HG03575 (cell line): ENCODE measurements around the gene PLEKHS1.

Experiments
- ATAC-seq: cut with Tn5 transposase; IDR thresholded peaks from one replicate; pipeline ENCODE4 v1.9.1; 2021; ENCODE audit not compliant: unreplicated experiment, insufficient number of reproducible peaks, low FRiP score; ENCODE audit errors: extremely low read depth

Gene PLEKHS1

DNA sequence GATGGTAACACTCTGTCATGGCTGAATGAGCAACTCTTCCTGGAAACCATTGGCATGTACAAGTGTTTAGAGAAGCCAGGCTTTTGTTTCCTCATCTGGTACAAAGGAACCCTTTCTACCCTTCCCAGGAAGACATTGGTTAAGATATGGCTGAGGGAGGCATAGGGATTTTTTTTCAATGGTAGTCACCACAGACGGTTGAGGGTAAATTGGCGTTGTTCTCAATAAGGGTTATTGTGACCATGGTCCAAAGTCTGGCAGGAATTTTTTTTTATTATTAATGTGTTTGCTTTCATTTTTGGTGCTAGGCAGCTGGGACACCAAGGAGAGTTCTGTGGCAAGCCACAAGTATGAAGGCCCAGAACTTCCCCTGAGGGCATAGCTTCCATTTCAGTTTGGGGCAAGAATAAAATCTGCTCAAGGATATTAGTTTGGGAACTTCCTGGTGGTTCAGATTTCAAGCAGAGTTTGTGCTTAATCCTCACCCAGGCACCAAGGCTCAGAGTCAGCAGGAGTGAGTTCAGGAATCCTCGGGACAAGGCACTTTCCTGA, at the start of gene PLEKHS1:
TSS of gene PLEKHS1 (plus strand) at position 502 of the 552 bp plus-strand sequence. CDS start 3,596 bp downstream, outside the sequence.
- no peak for ATAC-seq

DNA sequence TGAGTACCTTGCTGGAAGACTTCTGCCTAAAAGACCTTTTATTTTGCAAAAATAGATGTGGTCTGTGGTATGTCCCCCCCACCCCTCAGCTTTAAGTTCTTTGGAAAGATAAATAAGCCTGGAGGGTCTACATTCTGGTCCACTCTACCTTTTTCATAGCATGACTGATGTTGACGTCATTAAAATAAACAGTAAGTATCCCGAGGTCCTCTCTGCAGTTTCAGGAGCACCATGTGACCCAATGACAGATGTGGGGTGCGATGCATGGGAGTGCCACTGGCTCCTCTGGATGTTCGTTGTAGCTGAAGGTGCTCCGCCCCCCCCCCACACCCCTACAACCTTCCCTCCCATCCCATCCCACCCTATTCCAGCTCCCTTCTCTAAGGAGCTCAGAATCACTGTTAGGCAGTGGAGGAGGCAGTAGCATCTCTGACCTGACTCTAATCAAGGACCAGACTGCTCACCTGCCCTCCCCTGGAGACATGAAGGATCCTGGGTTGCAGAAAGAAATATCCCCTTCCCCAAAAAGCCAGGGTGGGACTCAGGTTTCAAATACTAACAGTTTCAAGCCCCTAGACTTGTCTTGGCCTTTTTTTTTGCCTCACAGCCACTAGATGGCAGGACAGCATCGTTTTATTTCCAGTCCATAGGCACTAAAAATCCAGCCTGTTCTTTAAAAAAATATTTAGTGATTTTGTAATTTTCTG, 46.7 kb upstream of the PLEKHS1 start:
- ATAC-seq, result no peak

DNA sequence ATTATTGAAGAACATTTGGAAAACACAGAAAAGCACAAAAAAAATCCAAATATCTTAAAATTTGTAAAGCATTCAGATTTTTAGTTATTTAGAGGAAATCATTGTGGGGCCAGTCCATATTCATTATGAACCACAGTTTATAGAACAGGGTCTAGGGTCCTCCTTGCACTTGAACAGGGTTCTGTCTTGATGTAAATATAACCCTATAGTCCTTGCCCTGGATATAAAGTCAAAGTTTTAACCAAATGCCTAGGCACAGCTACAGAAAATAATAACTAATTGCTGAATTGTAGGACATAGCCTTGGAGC, 46.2 kb upstream of the PLEKHS1 start:
- no peak for ATAC-seq

DNA sequence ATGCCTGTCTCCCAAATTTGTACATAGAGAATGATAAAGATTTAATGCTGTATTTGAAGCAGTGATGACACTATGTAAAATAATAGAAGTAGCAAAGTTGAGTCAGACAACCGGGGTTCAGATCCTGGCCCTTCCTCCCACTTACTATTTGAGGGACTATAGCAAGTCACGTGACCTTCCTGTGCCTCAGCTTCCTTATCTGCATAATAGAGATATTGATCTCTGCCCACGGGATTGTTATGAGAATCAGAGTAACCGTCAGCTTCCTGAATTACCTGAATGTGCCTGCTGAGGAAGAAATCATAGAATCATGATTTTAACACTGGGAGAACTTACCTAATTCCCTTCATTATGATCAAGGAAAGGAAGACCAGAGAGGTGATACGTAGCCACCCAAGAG, 44.9 kb upstream of the PLEKHS1 start:
- ATAC-seq, result no peak

DNA sequence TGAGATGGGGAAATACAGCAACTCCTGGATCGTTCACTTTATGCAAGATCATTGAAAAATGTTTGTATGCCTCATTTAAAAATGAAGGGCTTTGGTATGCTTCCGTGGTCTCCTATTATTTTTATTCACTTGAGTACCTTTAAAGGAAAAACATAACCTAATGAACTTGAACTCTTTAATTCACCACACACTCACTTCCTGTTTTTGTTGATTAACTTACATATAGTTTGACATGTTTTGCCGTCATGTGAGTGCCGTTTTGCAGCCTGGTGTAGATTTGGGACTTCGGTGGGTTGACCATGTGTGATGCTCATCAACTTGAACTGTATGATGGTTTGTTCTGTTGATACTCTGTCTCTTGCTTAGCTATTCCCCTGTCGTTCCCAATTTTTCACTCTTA, 42.8 kb upstream of the PLEKHS1 start:
- no peak for ATAC-seq

DNA sequence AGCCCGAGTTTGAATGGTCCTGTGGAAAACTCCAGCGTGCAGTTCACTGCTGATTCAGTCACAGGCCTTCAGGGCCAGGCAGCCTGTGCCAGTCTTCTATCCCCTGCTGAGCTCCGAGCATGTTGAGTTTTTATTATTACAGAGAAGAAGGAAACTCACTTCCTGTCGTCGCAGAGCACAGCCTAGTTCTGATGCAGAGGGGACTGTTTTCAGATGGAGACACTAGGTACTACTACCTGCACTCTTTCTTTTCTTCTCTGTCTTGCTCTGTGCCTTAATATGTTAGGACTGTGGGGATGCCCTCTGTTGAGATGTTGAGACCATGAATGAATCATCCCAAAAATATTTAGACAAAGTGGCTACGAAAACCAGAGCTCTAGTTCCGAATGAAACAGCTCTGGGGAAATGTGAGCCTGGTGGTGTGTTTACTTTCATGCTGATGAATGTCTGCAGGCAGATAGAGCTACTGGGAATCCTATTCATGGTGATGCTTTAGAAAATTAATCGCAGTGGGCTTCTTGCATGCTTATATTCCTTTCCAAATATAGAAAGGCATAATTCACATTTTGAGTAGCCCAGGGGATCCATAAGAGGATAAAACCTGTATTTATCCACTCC, 42.2 kb upstream of the PLEKHS1 start:
- ATAC-seq, result no peak

DNA sequence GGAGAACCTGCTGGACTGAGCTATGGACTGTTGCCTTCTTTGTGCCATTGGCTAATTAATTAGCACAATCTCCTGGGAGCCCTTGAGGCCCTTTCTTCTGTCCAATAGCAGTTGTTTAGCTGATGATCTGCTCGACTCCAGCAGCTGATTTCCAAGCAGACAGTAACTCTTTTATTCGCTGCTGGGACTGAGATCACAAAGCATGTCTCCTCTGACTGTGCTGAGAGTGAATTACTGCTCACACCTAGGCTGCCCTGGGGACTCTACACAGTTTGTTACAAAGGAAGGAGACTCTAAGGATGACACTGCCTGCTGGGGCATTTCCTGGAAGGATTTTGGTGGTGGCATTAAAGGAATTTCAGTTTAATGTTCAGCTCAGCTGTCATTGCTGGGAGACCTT, 40.3 kb upstream of the PLEKHS1 start:
- ATAC-seq, result no peak

DNA sequence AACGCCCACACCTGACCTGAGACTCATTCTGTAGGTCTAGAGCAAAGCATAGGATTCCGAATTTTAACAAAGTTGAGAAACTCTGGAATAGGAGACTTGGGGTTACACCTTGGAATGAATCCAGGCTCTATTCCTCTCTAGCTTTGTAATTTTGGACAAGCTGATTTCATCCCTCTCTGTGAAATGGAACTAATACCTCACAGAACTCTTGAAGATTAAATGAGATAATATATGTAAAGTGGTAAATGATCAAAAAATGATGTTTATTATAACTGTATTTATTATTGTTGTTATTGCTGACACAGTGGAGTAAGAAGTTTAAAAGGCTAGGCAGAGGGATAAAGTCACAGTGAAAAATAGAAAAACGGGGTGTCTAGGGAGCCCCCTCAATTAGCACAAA, 39.5 kb upstream of the PLEKHS1 start:
- no peak for ATAC-seq

DNA sequence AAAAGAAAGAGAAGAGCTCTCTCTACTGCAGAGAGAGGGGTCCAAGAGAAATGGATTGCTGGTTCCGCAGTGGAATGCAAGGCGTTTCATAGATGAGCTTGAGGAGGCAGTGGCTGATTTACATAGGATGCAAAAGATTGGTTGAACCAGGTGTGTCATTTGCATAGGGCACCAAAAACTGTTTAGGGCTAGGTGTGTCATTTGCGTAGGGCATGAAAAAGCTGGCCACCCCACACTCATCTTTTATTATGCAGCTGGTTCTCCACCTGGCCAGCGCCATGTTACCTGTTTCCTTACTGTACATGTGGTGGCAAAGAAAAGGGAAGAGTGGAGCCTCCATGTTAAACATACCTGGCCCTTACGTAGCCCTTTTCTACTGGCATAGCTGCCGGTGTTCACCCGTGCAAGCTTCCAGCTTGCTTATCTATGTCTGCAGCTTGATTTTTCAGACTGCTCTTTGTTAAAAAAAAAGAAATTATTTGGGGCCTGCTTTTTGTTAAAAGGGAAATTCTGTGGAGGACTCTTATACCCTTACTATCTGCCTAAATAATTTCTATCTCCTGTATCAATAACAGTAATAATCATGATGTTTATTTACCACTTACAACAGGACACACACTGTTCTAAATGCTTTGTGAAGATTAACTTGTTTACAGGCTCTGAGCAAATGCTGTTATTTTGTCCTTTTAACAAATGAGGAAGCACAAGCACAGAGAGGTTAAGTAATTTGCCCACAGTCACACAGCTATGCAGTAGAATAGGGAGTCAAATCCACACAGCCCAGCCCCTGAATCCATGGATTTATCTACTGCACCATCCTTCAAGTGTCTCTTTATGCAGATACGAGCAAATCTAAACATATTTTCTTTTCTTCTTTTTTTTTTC, 38.5 kb upstream of the PLEKHS1 start:
- no peak for ATAC-seq

DNA sequence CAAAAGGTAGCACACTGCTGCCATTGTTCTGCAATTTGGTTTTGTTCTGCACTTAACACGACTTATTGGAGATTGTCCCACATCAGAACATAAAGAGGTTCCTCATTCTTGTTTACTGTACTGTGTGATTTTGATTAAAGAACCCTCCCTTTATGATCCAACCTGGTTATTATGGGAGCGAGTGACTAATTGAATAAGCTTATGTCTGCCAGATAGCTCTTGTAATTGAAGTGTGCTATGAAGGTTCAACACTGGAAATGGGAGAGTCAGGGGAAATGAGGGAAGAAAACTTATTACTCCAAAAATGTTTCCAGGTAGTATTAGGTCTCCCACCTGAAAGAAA, 37.9 kb upstream of the PLEKHS1 start:
- no peak for ATAC-seq

DNA sequence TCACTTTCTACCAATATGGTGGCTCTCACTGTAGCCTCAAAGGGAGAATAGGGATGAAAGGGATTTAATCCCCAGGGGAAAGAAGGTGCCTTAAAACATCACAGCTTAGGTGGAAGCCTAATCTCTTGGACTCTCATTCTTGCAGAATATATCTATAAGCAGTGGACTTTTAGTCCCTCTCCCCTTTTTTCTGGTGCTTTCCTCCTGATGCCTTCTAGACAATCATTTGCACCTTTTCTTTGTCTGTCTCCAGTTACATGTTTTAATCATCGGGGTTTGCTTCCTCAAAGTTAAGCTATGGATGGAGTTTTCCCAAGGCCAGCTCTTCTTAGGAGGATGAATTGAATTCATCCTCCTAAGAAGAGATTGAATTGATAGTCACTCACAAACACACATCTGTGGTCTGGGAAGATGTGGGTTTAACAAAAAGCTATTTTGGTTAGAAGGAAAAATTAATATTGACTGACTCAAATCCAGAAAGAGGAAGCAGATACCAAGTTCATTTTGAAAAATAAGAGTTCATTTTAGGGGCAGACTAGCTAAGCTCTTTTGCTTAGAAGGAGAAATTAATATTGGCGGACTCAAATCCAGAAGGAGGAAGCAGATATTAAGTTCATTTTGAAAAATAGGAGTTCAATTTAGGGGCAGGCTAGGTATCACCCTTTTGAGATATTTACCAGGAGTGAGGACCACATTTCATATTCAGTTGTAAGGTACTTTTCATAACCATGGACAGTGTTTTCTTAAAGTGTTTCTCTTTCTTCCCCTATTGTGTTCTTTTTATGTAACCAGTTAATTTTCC, 35.2 kb upstream of the PLEKHS1 start:
- no peak for ATAC-seq

DNA sequence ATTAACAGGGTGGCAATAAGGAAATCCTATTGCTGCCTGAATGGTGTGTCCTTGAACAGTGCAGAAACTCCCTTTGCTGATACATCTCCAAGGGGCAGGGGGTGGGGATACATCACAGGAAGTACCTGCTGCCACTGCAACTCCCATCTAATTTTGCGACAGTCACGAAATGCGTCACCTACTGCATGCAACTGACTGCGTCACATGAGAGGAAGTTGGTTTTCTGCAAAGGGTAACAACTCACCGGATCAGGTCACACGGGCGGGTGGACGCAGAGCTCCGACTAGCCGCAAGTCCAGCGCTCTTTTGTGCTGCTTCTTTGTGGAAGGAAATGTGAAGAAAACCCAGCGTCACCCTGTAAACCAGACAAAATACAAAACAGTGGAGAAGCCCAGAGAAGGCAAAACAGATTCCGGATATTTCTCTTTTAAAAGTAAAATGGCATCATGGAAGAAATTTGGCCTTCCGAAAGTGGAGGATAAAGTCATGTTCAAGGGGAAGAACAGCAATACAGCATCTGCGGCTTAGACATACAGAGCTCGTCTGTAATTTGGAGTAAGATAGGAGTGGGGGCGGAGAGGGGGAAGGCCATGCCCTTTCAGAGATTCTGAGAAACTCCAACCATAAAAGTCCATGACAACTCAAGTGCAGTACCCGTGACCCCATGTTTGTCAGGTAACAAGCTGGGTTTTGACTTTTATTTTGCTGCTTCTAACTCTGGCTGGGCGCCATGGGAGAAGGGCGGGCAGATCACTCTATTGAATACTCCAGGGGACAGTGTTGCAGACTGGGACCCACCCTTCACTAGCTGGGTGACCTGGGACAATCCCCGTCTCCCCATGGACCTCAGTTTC, 32.3 kb upstream of the PLEKHS1 start:
- no peak for ATAC-seq

DNA sequence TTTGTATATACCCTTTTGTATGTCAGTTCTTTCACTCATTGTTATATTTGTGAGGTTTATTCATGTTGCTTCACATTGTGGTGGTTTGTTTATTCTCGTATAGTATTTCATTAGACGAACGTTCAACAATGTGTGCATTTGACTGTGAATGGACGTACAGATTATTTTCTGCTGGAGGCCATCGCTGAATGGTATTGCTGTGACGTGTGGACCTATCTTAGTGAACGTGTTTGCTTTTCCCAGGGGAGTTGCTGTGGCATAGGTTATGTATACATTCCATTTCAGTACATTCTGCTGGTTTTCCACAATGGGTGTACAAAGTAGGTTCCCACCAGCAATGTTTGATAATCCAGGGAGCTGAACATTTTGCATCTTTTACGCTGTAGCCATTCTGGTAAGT, 31.1 kb upstream of the PLEKHS1 start:
- no peak for ATAC-seq

DNA sequence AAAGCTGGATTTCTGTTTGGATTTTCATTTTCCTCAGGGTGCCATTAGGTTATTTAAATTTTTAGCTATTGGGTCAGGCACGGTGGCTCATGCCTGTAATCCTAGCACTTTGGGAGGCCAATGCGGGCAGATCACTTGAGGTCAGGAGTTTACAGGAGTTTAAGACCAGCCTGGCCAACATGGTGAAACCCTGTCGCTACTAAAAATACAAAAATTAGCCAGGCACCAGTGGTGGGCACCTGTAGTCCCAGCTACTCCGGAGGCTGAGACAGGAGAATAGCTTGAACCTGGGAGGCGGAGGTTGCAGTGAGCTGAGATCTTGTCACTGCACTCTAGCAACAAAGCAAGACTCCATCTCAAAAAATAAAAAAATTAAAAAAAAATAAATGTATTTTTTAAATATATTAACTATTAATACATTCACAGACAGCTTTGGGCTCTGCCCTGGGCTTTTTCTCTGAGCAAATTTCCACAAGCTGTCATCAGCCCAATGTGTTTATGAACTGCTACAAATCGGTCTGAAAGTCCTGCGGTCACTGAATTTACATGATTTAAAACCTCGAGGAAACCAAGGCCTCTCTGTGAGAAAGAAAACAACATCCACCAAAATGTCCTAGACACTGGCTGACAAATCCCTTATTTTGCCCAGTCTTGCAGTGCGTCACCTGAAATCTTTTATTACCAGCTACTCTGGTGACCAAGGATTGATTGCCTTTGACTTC, 19.2 kb upstream of the PLEKHS1 start:
- ATAC-seq, result no peak

DNA sequence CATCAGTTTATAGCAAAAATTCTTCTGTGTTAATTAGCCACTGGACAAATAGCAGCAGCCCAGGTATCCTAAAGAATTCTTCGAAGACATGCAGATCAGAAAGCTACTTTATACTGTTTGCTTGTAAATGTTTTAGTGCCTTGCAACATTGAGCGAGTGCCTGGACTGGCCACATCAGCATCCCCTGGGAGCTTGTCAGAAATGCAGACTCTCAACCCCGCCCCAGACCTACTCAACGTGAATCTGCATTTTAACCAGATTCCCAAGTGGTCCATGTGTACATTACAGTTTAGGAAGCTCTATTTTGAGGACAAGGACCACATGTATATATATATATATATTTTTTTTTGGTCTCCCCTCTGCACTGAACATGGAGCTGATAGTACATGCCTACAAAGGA, 18.5 kb upstream of the PLEKHS1 start:
- ATAC-seq, result no peak

DNA sequence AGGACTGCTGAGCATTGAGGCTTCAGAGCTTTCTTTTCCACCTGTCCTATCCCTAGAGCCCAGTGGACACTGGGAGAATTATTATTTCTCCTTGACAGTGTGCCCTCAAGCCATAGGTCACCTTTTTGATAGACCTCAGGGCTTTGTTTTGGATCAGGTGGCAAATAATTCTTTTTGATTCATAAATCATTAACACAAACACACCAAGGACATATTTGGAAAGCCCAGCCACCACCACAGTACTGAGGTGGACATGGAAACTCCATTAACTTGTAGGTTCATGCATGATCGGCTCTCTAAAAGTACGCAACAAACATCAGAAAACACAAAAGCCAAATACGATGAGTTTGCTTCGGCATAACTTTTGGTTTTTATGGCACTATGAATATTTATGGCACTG, 17.8 kb upstream of the PLEKHS1 start:
- no peak for ATAC-seq

DNA sequence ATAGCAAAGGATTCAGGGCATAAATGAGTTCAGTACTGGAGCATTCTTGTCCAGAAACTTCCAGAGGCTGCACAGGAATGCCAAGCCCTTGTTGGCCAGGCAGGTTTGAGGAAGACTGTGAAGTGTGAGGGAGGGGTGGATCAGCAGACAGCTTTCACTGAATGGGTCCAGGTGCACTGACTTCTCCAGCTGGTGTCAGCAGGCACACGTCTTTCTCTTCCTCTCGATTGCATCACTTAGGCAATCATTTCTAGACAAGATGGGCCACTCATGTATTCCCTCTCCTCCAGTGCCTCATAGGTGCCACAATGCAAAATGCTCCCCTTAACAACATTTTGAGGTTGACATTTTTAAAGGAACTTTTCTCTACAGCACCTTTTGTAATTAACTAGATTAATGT, 15.6 kb upstream of the PLEKHS1 start:
- ATAC-seq, result no peak

DNA sequence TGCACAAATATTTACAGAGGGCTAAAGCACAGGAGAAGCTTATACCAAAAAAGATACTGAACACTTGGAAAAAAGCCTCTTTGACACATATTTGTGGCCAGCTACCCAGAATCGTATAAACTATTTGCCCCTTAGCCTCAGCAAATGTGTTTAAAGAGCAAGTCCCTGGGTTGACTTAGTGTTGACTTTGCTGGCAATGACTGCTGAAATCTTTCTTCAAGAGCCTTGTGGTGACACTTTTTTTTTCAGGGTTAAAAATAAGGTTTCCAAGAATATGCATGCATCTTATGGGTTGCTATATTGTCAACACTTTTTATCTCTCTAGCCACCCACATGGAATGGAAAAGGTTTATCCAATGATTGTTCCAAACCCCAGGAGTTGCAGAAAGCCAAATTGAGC, 14.9 kb upstream of the PLEKHS1 start:
- no peak for ATAC-seq
